Type B pancreatic cell (in vitro differentiated cells): ENCODE measurements around the gene CLC. TPM values are rescaled to one million over a fixed set of nuclear protein-coding genes. Genes with fewer than 3 reads are reported as not detected.

Source experiments
- DNase-seq: peaks from one replicate; pipeline ENCODE4 v3.0.0; 2021; ENCODE audit warnings: mixed read lengths; ENCODE audit not compliant: unreplicated experiment; ENCODE audit errors: extremely low spot score
- H3K27ac Mint-ChIP-seq: 2 replicates; pipeline ENCODE4 v1.8.0; 2021; ENCODE audit warnings: mild to moderate bottlenecking, mixed read lengths
- H3K27me3 Mint-ChIP-seq: 2 replicates; pipeline ENCODE4 v1.8.0; 2021; ENCODE audit warnings: mixed read lengths
- H3K36me3 Mint-ChIP-seq: 2 replicates; pipeline ENCODE4 v1.8.0; 2021; ENCODE audit warnings: mixed read lengths
- H3K4me1 Mint-ChIP-seq: one replicate; pipeline ENCODE4 v1.8.0; 2021; ENCODE audit warnings: mixed read lengths; ENCODE audit not compliant: unreplicated experiment
- H3K4me3 Mint-ChIP-seq: 2 replicates; pipeline ENCODE4 v1.8.0; 2021; ENCODE audit warnings: mild to moderate bottlenecking, mixed read lengths
- H3K9me3 Mint-ChIP-seq: 2 replicates; pipeline ENCODE4 v1.8.0; 2021; ENCODE audit warnings: mixed read lengths
- total RNA-seq: library from RNA; stranded (reverse); gene quantifications from 2 replicates; pipeline ENCODE4 v1.2.1, GENCODE V29; 2021; ENCODE audit warnings: low replicate concordance
- TF ChIP-seq, protein P1 (sequence below): fragments of 200-600 bp; sonication (generic); conservative IDR thresholded peaks from 2 replicates; pipeline ENCODE4 v1.5.0; 2021; ENCODE audit warnings: antibody characterized with exemption, mild to moderate bottlenecking

CLC gene
- total RNA-seq, 1 donor from 2014 or later: not detected

- TF ChIP-seq, protein P1, sequence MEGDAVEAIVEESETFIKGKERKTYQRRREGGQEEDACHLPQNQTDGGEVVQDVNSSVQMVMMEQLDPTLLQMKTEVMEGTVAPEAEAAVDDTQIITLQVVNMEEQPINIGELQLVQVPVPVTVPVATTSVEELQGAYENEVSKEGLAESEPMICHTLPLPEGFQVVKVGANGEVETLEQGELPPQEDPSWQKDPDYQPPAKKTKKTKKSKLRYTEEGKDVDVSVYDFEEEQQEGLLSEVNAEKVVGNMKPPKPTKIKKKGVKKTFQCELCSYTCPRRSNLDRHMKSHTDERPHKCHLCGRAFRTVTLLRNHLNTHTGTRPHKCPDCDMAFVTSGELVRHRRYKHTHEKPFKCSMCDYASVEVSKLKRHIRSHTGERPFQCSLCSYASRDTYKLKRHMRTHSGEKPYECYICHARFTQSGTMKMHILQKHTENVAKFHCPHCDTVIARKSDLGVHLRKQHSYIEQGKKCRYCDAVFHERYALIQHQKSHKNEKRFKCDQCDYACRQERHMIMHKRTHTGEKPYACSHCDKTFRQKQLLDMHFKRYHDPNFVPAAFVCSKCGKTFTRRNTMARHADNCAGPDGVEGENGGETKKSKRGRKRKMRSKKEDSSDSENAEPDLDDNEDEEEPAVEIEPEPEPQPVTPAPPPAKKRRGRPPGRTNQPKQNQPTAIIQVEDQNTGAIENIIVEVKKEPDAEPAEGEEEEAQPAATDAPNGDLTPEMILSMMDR: no peak
- Mint-ChIP-seq H3K4me1 (no peaks in the 10 kb centered on the region), H3K27me3 (peaks cover 21% of the 10 kb centered on the region), H3K27ac (no peak overlapping the region), H3K36me3 (no peaks in the 10 kb centered on the region), H3K4me3 (no peak overlapping the region), H3K9me3 (no peaks in the 10 kb centered on the region)
- DNase-seq: no peak
These were observed 14.6 kb upstream of the CLC start for GRCh38 chr19:39752390-39752789.

GRCh38 chr19:39749981-39750380, 12.2 kb upstream of the CLC start:
- Mint-ChIP-seq H3K27me3 (peaks cover 33% of the 10 kb centered on the region), H3K4me1 (no peaks in the 10 kb centered on the region), H3K36me3 (no peaks in the 10 kb centered on the region), H3K27ac (no peak overlapping the region), H3K4me3 (no peak overlapping the region), H3K9me3 (no peaks in the 10 kb centered on the region)
- no peak for DNase-seq
- TF ChIP-seq, protein P1: no peak

DNA sequence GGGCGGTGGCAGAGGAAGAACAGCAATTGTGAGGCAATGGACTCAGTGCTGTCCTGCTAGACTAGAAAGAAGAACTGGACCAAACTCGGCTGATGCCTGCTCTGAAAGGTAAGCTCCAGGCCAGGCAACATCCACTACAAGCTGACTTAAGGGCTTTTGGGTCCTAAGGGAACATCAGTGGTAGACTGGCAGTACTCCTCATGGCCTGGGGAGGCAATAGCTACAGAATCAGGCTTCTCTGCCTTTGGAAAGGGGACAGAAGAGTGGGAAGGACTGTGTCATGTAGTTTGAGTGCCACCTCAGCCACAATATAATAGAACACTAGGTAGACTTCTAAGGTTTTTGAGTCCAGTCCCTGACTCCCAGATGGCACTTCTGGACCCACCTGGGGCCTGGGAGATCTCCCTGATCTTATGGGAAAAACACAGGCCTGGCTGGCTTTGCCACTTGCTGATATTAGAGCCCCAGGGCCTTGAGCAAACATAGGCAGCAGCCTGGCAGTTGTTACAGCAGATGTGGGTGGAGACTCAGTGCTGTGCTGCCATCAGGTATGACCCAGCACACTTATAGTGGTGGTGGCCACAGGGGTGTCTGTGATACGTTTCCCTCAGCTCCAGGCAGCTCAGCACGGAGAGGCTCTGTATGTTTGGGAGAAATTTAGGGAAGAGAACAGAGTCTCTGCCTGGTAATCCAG, 9.2 kb upstream of the CLC start:
- H3K27ac Mint-ChIP-seq: no peak overlapping the region
- H3K4me1 Mint-ChIP-seq: no peaks in the 10 kb centered on the region
- H3K9me3 Mint-ChIP-seq: no peaks in the 10 kb centered on the region
- no peak overlapping the region for H3K4me3 Mint-ChIP-seq
- H3K27me3 Mint-ChIP-seq: peaks cover 38% of the 10 kb centered on the region
- no peak for DNase-seq
- TF ChIP-seq, protein P1: no peak
- no peaks in the 10 kb centered on the region for H3K36me3 Mint-ChIP-seq

DNA sequence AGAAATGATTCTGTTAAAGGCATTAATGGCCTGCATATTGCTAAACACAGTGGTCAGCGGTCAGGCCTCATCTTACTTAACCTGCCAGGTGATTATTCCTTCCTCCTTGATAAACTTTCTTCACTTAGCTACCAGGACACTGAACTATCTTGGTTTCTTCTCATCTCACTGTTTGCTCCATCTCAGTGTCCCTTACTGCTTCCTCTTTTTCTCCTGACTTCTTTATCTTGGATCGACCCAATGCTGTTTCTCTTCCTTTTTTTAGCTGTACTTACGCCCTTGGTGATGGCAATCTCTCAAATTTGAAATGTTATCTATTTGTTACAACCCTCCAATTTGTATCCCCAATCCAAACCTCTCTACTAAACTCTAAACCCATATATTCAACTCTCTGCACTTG, 7.8 kb upstream of the CLC start:
- no peak overlapping the region for H3K4me3 Mint-ChIP-seq
- H3K27ac Mint-ChIP-seq: no peak overlapping the region
- TF ChIP-seq, protein P1: no peak
- H3K9me3 Mint-ChIP-seq: no peaks in the 10 kb centered on the region
- peaks cover 41% of the 10 kb centered on the region for H3K27me3 Mint-ChIP-seq
- DNase-seq: no peak
- H3K36me3 Mint-ChIP-seq: no peaks in the 10 kb centered on the region
- no peaks in the 10 kb centered on the region for H3K4me1 Mint-ChIP-seq

DNA sequence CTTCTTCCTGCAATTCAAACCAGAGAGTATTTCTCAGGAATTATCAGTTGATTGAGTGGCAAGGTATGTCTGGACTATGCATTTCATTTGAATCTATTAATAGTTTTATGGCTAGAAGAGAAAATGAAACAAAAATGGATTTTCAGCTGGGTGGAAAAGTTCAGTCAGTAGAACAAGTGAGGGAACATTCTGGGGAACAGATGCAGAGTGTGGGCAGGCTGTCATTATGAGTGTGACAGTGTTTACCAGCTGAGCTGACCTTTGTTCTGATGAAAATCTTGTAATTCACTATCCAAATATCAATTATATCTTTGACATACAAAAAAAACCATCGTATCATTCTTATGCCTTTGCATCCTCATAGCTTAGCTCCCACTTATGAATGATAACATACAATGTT, 2.6 kb upstream of the CLC start:
- H3K4me1 Mint-ChIP-seq: no peaks in the 10 kb centered on the region
- H3K27me3 Mint-ChIP-seq: peaks cover 38% of the 10 kb centered on the region
- H3K4me3 Mint-ChIP-seq: no peak overlapping the region
- TF ChIP-seq, protein P1: no peak
- no peak for DNase-seq
- H3K27ac Mint-ChIP-seq: no peak overlapping the region
- no peaks in the 10 kb centered on the region for H3K9me3 Mint-ChIP-seq
- no peaks in the 10 kb centered on the region for H3K36me3 Mint-ChIP-seq
